Small intestine (tissue), 7 donors: ENCODE results near the gene ZNF823. TPM values are rescaled to one million over a fixed set of nuclear protein-coding genes. Genes with fewer than 3 reads are reported as not detected.
"Not testable (repeated sequence)": the region's sequence is repeated elsewhere in the genome, so short reads cannot be mapped to it uniquely, and the experiment has no call there.

Experiments
- DNase-seq, 2 donors: peaks; one replicate each; pipeline versions ENCODE4 v3.0.0 to v3.0.0-alpha.2; 2013
- FAIRE-seq: peaks from 2 replicates; lab custom pipeline; 2012; peaks lifted over from hg19 to GRCh38; lab: Jason Lieb, UNC
- H3K27ac ChIP-seq, 3 donors: one replicate each; pipeline ENCODE4 v1.5.1; 2013; ENCODE audit warnings: low read length in 2 of 3, mild to moderate bottlenecking in 2 of 3, control low read depth in 1 of 3, inconsistent platforms in 1 of 3, low read depth in 1 of 3, moderate library complexity in 1 of 3
- H3K27me3 ChIP-seq, 3 donors: one replicate each; pipeline ENCODE4 v1.6.1; 2013; ENCODE audit warnings: low read length in 3 of 3, inconsistent platforms in 1 of 3; ENCODE audit not compliant: control insufficient read depth in 3 of 3, insufficient read depth in 3 of 3
- H3K36me3 ChIP-seq, 3 donors: one replicate each; pipeline ENCODE4 v1.6.1; 2013; ENCODE audit warnings: low read length in 3 of 3, inconsistent platforms in 1 of 3, low read depth in 1 of 3, mild to moderate bottlenecking in 1 of 3, moderate library complexity in 1 of 3; ENCODE audit not compliant: control insufficient read depth in 3 of 3, insufficient read depth in 2 of 3
- H3K4me1 ChIP-seq, 3 donors: one replicate each; pipeline ENCODE4 v1.6.1; 2013; ENCODE audit warnings: low read length in 2 of 3, inconsistent platforms in 1 of 3, low read depth in 1 of 3, mild to moderate bottlenecking in 1 of 3, moderate library complexity in 1 of 3; ENCODE audit not compliant: control insufficient read depth in 3 of 3, insufficient read depth in 2 of 3
- H3K4me3 ChIP-seq, 3 donors: one replicate each; pipeline ENCODE4 v1.5.1; 2013; ENCODE audit warnings: low read length in 3 of 3, control low read depth in 1 of 3, inconsistent platforms in 1 of 3, low read depth in 1 of 3, mild to moderate bottlenecking in 1 of 3, moderate library complexity in 1 of 3
- H3K9me3 ChIP-seq, 2 donors: one replicate each; pipeline ENCODE4 v1.6.1; 2013; ENCODE audit warnings: low read depth in 1 of 2, low read length in 1 of 2; ENCODE audit not compliant: control insufficient read depth in 2 of 2, insufficient read depth in 1 of 2
- WGBS, 3 donors: extraction: QIAGEN DNeasy Blood & Tissue Kit; methylation state at CpG; one replicate each; pipeline ENCODE4 v1.1.7; 2013; 5-methylcytosine and 5-hydroxymethylcytosine counted together
- polyA plus RNA-seq, 4 donors: library from polyadenylated mRNA; stranded (reverse) in 3 of 4; unstranded in 1 of 4; fragments of 200-250 nt in 3 of 4; fragments of 120-200 nt in 1 of 4; gene quantifications; one replicate each; pipeline versions ENCODE4 v1.2.1 to v1.2.3, GENCODE V29; 2013
- donor health status: healthy with polysubstance abuse.
- donor health status: control.
- donor health status: control.
- donor health status: Bipolar disorder and iron deficiency.
- donor health status: healthy.

ZNF823 gene
- polyA plus RNA-seq, 4 donors: 3.8 to 10.1 (median 6.5) TPM

DNA sequence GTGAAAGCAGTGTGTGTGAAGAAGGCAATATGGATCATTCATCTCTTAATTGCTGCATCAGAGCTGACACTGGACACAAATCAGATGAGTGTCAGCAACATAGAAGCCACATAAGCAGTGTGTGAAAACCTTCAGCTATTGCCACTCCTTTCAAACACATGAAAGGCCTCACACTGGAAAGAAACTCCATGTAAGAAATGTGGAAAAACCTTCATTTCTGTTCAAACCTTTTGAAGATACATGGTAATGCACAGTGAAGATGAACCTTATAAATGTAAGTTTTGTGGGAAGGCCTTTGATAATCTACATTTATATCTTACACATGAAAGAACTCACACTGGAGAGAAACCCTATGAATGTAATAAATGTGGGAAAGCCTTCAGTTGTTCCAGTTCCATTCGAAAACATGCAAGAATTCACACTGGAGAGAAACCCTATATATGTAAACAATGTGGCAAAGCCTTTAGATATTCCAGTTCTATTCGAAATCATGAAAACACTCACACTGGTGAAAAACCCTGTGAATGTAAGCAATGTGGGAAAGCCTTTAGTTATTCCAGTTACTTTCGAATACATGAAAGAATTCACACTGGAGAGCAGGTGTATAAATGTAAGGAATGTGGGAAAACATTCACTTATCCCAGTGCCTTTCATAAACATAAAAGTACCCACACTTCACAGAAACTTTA is 53.6 kb downstream of the ZNF823 start:
- Histone ChIP-seq H3K36me3 (peaks cover 0 to 2% (median 0%) of the 10 kb centered on the region in 3 donors), H3K9me3 (peaks cover 2 to 52% of the 10 kb centered on the region in 2 donors), H3K27me3 (no peaks in the 10 kb centered on the region), H3K4me1 (no peaks in the 10 kb centered on the region), H3K4me3 (no peak overlapping the region), H3K27ac (no peak overlapping the region)
- 88 to 94% (median 91%) methylated on average over 3 of the region's 3 CpGs for WGBS, 3 donors
- FAIRE-seq: no peak
- DNase-seq: no peak

GRCh38 chr19:11680689-11681302 is 58.0 kb downstream of the ZNF823 start:
- H3K4me3 ChIP-seq: no peak overlapping the region
- DNase-seq (no peak), FAIRE-seq (no peak)
- H3K27ac ChIP-seq: no peak overlapping the region
- H3K4me1 ChIP-seq: no peaks in the 10 kb centered on the region
- 85 to 98% (median 92%) methylated on average over 2 of the region's 2 CpGs for WGBS, 3 donors
- peaks cover 2 to 55% of the 10 kb centered on the region in 2 donors for H3K9me3 ChIP-seq
- H3K27me3 ChIP-seq: no peaks in the 10 kb centered on the region
- no peaks in the 10 kb centered on the region for H3K36me3 ChIP-seq

- WGBS, 3 donors: 94 to 100% (median 98%) methylated on average over 1 of the region's 1 CpG
These were observed 60.2 kb downstream of the ZNF823 start for GRCh38 chr19:11678504-11678903.

DNA sequence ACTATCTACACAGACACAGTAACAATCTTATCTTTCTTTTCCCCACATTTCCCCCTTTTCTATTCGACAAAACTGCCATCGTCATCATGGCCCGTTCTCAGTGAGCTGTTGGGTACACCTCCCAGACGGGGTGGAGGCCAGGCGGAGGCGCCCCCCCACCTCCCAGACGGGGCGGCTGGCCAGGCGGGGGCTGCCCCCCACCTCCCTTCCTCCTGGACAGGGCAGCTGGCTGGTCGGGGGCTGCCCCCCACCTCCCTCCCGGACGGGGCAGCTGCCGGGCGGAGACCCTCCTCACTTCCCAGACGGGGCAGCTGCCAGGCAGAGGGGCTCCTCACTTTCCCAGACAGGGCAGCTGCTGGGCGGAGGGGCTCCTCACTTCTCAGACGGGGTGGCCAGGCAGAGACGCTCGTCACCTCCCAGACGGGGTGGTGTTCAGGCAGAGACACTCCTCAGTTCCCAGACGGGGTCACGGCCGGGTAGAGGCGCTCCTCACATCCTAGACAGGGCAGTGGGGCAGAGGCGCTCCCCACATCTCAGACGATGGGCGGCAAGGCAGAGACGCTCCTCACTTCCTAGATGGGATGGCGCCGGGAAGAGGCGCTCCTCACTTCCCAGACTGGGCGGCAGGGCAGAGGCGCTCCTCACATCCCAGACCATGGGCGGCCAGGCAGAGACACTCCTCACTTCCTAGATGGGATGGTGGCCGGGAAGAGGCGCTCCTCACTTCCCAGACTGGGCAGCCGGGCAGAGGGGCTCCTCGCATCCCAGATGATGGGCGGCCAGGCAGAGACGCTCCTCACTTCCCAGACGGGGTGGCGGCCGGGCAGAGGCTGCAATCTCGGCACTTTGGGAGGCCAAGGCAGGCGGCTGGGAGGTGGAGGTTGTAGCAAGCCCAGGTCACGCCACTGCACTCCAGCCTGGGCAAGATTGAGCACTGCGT is 61.8 kb downstream of the ZNF823 start:
- 92 to 95% (median 92%) methylated on average over 25 to 42 of the region's 47 CpGs for WGBS, 3 donors
- not testable (repeated sequence) for H3K27me3 ChIP-seq, H3K36me3 ChIP-seq, H3K4me1 ChIP-seq, H3K27ac ChIP-seq, DNase-seq, FAIRE-seq, H3K4me3 ChIP-seq
- peaks cover 0 to 51% of the 10 kb centered on the region in 2 donors for H3K9me3 ChIP-seq

More at GRCh38 chr19:11678504-11678903, 60.2 kb downstream of the ZNF823 start:
- Histone ChIP-seq H3K27me3 (peaks cover 0 to 6% (median 6%) of the 10 kb centered on the region in 3 donors), H3K27ac (no peak overlapping the region), H3K4me3 (no peak overlapping the region), H3K4me1 (peaks cover 0 to 4% (median 4%) of the 10 kb centered on the region in 3 donors), H3K9me3 (peaks cover 0 to 62% of the 10 kb centered on the region in 2 donors), H3K36me3 (no peaks in the 10 kb centered on the region)
- FAIRE-seq (no peak), DNase-seq (no peak)

GRCh38 chr19:11675569-11675968 is 63.2 kb downstream of the ZNF823 start:
- peaks cover 0 to 4% (median 4%) of the 10 kb centered on the region in 3 donors for H3K4me1 ChIP-seq
- FAIRE-seq (no peak), DNase-seq (no peak)
- no peaks in the 10 kb centered on the region for H3K36me3 ChIP-seq
- H3K4me3 ChIP-seq: no peak overlapping the region
- WGBS, 3 donors: 90 to 98% (median 95%) methylated on average over 6 of the region's 6 CpGs
- peaks cover 0 to 6% (median 6%) of the 10 kb centered on the region in 3 donors for H3K27me3 ChIP-seq
- H3K27ac ChIP-seq: no peak overlapping the region
- peaks cover 0 to 40% of the 10 kb centered on the region in 2 donors for H3K9me3 ChIP-seq

DNA sequence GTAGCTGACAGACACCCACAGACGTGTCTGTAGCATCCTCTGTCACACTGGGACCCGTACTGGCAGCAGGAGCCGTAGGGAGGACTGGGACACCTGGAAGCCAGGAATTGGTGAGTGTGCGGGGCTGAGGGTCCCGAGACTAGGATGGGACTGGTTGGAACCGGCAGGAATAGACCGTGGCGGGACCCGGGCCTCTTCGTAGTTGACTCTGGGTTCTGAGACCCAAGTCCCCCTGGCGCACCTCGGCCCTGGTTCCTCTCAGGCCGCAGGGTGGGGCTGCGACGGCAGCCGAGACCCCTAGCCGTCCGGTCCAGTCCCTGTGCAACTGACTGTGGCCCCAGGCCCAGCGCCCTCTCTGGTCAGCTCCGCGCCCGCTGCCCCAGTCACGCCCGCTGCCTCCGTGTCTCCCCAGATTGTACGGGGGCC is 64.7 kb downstream of the ZNF823 start:
- peaks cover 0 to 4% (median 4%) of the 10 kb centered on the region in 3 donors for H3K4me1 ChIP-seq
- no peak overlapping the region for H3K27ac ChIP-seq
- H3K9me3 ChIP-seq: peaks cover 0 to 26% of the 10 kb centered on the region in 2 donors
- DNase-seq (no peak), FAIRE-seq (no peak)
- no peaks in the 10 kb centered on the region for H3K36me3 ChIP-seq
- peaks cover 0 to 6% (median 6%) of the 10 kb centered on the region in 3 donors for H3K27me3 ChIP-seq
- peak overlapping the region in 1 of 3 donors; percentile 46 for H3K4me3 ChIP-seq
- WGBS, 3 donors: 20 to 58% (median 55%) methylated on average over 24 to 26 of the region's 26 CpGs

GRCh38 chr19:11673608-11674041 is 65.1 kb downstream of the ZNF823 start:
- Histone ChIP-seq H3K4me1 (peaks cover 0 to 4% (median 4%) of the 10 kb centered on the region in 3 donors), H3K36me3 (no peaks in the 10 kb centered on the region), H3K27ac (no peak overlapping the region), H3K4me3 (peak overlapping the region in 1 of 3 donors; percentile 46), H3K9me3 (peaks cover 0 to 25% of the 10 kb centered on the region in 2 donors), H3K27me3 (peaks cover 0 to 6% (median 6%) of the 10 kb centered on the region in 3 donors)
- DNase-seq: peak; percentile 67 to 81
- no peak for FAIRE-seq
- 7 to 52% (median 46%) methylated on average over 14 of the region's 14 CpGs for WGBS, 3 donors
